ENCODE measurements around the gene AADAC.

DNA sequence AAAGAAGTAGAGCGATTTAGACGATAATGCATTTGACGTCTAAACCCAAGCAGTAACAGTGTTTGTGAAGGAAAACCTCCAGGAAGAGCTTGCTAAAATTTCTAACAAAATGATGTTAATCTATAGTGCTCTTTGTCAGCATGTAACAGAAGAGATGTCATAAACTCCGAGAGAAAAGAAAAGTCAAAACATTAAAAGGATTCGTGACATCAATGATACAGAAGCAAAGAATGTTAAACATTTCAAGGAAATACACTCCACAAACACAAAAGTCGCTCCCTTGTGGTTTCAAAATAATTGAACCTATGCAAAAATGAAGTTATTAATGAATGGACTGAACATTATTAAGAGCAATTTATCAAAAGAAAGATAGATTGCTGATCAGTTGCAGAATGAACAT, 27.9 kb downstream of the AADAC start:
- TF ChIP-seq, protein P1, sequence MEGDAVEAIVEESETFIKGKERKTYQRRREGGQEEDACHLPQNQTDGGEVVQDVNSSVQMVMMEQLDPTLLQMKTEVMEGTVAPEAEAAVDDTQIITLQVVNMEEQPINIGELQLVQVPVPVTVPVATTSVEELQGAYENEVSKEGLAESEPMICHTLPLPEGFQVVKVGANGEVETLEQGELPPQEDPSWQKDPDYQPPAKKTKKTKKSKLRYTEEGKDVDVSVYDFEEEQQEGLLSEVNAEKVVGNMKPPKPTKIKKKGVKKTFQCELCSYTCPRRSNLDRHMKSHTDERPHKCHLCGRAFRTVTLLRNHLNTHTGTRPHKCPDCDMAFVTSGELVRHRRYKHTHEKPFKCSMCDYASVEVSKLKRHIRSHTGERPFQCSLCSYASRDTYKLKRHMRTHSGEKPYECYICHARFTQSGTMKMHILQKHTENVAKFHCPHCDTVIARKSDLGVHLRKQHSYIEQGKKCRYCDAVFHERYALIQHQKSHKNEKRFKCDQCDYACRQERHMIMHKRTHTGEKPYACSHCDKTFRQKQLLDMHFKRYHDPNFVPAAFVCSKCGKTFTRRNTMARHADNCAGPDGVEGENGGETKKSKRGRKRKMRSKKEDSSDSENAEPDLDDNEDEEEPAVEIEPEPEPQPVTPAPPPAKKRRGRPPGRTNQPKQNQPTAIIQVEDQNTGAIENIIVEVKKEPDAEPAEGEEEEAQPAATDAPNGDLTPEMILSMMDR (IDR thresholded peaks at IDR 0.05; ENCODE audit: insufficient read depth, low read length), result no peak
- TF ChIP-seq, protein P2, sequence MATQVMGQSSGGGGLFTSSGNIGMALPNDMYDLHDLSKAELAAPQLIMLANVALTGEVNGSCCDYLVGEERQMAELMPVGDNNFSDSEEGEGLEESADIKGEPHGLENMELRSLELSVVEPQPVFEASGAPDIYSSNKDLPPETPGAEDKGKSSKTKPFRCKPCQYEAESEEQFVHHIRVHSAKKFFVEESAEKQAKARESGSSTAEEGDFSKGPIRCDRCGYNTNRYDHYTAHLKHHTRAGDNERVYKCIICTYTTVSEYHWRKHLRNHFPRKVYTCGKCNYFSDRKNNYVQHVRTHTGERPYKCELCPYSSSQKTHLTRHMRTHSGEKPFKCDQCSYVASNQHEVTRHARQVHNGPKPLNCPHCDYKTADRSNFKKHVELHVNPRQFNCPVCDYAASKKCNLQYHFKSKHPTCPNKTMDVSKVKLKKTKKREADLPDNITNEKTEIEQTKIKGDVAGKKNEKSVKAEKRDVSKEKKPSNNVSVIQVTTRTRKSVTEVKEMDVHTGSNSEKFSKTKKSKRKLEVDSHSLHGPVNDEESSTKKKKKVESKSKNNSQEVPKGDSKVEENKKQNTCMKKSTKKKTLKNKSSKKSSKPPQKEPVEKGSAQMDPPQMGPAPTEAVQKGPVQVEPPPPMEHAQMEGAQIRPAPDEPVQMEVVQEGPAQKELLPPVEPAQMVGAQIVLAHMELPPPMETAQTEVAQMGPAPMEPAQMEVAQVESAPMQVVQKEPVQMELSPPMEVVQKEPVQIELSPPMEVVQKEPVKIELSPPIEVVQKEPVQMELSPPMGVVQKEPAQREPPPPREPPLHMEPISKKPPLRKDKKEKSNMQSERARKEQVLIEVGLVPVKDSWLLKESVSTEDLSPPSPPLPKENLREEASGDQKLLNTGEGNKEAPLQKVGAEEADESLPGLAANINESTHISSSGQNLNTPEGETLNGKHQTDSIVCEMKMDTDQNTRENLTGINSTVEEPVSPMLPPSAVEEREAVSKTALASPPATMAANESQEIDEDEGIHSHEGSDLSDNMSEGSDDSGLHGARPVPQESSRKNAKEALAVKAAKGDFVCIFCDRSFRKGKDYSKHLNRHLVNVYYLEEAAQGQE (IDR thresholded peaks at IDR 0.05; ENCODE audit: insufficient replicate concordance, low read depth), result no peak
- TF ChIP-seq POLR2AphosphoS5 (IDR thresholded peaks at IDR 0.05; ENCODE audit: low read depth) (no peak), SPI1 (IDR thresholded peaks at IDR 0.05; ENCODE audit: borderline replicate concordance, low read depth) (no peak), GABPA (IDR thresholded peaks at IDR 0.05; ENCODE audit: low read depth) (no peak)

Measured in HL-60 (cell line).